Prostate gland (tissue), 2 donors: ENCODE measurements around the gene MEX3D.

Experiments used
- CTCF ChIP-seq, 4 experiments: fragments of 200-600 bp in 2 of 4; fragments of 450-650 bp in 2 of 4; sonication (generic) in 2 of 4; IDR thresholded peaks; 1 replicate in 3 of 4; 2 replicates in 1 of 4; pipeline ENCODE4 v1.5.1; 2016 to 2019; ENCODE audit warnings: antibody characterized with exemption in 4 of 4, mild to moderate bottlenecking in 2 of 4, moderate library complexity in 2 of 4
- POLR2AphosphoS5 ChIP-seq: sonication (generic); formaldehyde crosslinking; IDR thresholded peaks from one replicate; pipeline ENCODE4 v1.6.1; 2017; ENCODE audit warnings: antibody characterized with exemption

- TF ChIP-seq CTCF (IDR thresholded peaks at IDR 0.05) (no peak), POLR2AphosphoS5 (no peak)
These were observed 42.8 kb downstream of the MEX3D start for GRCh38 chr19:1525343-1525742.
